ENCODE data around the gene MRTFA. TPM values are rescaled to one million over a fixed set of nuclear protein-coding genes. Genes with fewer than 3 reads are reported as not detected.

Gene MRTFA
- polyA plus RNA-seq, 1 of the 3 experiments (the other 2 are of a cell fraction) = 5.8 TPM

DNA sequence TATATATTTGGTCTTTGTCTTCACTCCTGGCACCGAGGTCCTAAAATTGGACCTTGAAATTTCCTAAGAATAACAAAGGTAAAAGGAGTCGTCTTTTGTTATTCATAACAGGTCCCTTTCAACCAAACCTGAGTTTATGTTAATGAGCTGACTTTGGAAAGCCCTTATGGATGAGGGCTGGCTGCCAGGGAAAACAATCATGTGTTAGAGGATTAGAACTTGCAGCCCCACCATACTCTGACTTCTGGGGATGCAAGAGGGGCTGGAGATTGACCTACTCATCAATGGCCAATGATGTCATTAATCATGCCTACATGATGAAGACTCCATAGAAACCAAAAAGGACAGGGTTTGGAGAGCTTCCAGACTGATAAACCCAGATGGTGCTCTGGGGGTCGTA, 118.9 kb downstream of the MRTFA start:
- H3K4me2 ChIP-seq = no peak overlapping the region
- H4K20me1 ChIP-seq (ENCODE audit: insufficient read depth) = no peaks in the 10 kb centered on the region
- H3K27ac ChIP-seq (ENCODE audit: low read depth in 2 of 2, low read length in 1 of 2) = no peak overlapping the region
- no peak overlapping the region for H2AFZ ChIP-seq (ENCODE audit: low read depth)
- no peaks in the 10 kb centered on the region for H3K27me3 ChIP-seq (ENCODE audit: insufficient read depth)
- WGBS (ENCODE audit: low lambda C conversion rate) = 95% methylated on average over 3 of the region's 3 CpGs
- H3K9me3 ChIP-seq = no peaks in the 10 kb centered on the region
- no peak for DNase-seq
- peaks cover 0 to 8% of the 10 kb centered on the region in 2 experiments for H3K36me3 ChIP-seq (replicated peaks in 1 of 2; ENCODE audit: control insufficient read depth in 1 of 2, insufficient read depth in 2 of 2, low read length in 1 of 2)
- peaks cover 91% of the 10 kb centered on the region for H3K79me2 ChIP-seq (ENCODE audit: insufficient read depth)
- peaks cover 0 to 6% of the 10 kb centered on the region in 2 experiments; a peak in 1 of 4 replicates for H3K4me1 ChIP-seq (ENCODE audit: control insufficient read depth in 1 of 2, insufficient read depth in 2 of 2, low read depth in 1 of 2, low read length in 1 of 2)
- CTCF ChIA-PET = no interaction called here
- no peaks in the 10 kb centered on the region for H3K9me2 ChIP-seq
- TF ChIP-seq MEF2A (IDR thresholded peaks at IDR 0.05; ENCODE audit: borderline replicate concordance, low read depth) (no peak), FOXM1 (IDR thresholded peaks at IDR 0.05; ENCODE audit: low read depth) (no peak), SIN3A (IDR thresholded peaks at IDR 0.05; ENCODE audit: borderline replicate concordance, low read depth, low read length) (no peak), RFX5 (IDR thresholded peaks at IDR 0.05; ENCODE audit: low read length) (no peak), TEAD4 (IDR thresholded peaks at IDR 0.05; ENCODE audit: borderline replicate concordance, insufficient read depth) (no peak), NRF1 (IDR thresholded peaks at IDR 0.05; ENCODE audit: low read depth, low read length) (no peak), RXRA (IDR thresholded peaks at IDR 0.05; ENCODE audit: borderline replicate concordance, low read depth) (no peak), EZH2phosphoT487 (IDR thresholded peaks at IDR 0.05; ENCODE audit: borderline replicate concordance, low read depth) (no peak), JUND (IDR thresholded peaks at IDR 0.05) (no peak), RAD21 (IDR thresholded peaks at IDR 0.05; ENCODE audit: low read length) (no peak), GABPA (IDR thresholded peaks at IDR 0.05; ENCODE audit: low read depth) (no peak)
- TF ChIP-seq, protein P1, sequence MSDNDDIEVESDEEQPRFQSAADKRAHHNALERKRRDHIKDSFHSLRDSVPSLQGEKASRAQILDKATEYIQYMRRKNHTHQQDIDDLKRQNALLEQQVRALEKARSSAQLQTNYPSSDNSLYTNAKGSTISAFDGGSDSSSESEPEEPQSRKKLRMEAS (IDR thresholded peaks at IDR 0.05; ENCODE audit: low read depth) = no peak
- TF ChIP-seq, protein P2, sequence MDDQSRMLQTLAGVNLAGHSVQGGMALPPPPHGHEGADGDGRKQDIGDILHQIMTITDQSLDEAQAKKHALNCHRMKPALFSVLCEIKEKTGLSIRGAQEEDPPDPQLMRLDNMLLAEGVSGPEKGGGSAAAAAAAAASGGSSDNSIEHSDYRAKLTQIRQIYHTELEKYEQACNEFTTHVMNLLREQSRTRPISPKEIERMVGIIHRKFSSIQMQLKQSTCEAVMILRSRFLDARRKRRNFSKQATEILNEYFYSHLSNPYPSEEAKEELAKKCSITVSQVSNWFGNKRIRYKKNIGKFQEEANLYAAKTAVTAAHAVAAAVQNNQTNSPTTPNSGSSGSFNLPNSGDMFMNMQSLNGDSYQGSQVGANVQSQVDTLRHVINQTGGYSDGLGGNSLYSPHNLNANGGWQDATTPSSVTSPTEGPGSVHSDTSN (IDR thresholded peaks at IDR 0.05) = no peak
- TF ChIP-seq, protein P3, sequence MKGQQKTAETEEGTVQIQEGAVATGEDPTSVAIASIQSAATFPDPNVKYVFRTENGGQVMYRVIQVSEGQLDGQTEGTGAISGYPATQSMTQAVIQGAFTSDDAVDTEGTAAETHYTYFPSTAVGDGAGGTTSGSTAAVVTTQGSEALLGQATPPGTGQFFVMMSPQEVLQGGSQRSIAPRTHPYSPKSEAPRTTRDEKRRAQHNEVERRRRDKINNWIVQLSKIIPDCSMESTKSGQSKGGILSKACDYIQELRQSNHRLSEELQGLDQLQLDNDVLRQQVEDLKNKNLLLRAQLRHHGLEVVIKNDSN (IDR thresholded peaks at IDR 0.05; ENCODE audit: borderline replicate concordance, low read depth) = no peak
- TF ChIP-seq, protein P4, sequence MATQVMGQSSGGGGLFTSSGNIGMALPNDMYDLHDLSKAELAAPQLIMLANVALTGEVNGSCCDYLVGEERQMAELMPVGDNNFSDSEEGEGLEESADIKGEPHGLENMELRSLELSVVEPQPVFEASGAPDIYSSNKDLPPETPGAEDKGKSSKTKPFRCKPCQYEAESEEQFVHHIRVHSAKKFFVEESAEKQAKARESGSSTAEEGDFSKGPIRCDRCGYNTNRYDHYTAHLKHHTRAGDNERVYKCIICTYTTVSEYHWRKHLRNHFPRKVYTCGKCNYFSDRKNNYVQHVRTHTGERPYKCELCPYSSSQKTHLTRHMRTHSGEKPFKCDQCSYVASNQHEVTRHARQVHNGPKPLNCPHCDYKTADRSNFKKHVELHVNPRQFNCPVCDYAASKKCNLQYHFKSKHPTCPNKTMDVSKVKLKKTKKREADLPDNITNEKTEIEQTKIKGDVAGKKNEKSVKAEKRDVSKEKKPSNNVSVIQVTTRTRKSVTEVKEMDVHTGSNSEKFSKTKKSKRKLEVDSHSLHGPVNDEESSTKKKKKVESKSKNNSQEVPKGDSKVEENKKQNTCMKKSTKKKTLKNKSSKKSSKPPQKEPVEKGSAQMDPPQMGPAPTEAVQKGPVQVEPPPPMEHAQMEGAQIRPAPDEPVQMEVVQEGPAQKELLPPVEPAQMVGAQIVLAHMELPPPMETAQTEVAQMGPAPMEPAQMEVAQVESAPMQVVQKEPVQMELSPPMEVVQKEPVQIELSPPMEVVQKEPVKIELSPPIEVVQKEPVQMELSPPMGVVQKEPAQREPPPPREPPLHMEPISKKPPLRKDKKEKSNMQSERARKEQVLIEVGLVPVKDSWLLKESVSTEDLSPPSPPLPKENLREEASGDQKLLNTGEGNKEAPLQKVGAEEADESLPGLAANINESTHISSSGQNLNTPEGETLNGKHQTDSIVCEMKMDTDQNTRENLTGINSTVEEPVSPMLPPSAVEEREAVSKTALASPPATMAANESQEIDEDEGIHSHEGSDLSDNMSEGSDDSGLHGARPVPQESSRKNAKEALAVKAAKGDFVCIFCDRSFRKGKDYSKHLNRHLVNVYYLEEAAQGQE (IDR thresholded peaks at IDR 0.05; ENCODE audit: low read depth, low read length) = no peak
- TF ChIP-seq, protein P5, sequence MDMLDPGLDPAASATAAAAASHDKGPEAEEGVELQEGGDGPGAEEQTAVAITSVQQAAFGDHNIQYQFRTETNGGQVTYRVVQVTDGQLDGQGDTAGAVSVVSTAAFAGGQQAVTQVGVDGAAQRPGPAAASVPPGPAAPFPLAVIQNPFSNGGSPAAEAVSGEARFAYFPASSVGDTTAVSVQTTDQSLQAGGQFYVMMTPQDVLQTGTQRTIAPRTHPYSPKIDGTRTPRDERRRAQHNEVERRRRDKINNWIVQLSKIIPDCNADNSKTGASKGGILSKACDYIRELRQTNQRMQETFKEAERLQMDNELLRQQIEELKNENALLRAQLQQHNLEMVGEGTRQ (IDR thresholded peaks at IDR 0.05; ENCODE audit: borderline replicate concordance, low read depth, low read length) = no peak
- TF ChIP-seq, protein P6, sequence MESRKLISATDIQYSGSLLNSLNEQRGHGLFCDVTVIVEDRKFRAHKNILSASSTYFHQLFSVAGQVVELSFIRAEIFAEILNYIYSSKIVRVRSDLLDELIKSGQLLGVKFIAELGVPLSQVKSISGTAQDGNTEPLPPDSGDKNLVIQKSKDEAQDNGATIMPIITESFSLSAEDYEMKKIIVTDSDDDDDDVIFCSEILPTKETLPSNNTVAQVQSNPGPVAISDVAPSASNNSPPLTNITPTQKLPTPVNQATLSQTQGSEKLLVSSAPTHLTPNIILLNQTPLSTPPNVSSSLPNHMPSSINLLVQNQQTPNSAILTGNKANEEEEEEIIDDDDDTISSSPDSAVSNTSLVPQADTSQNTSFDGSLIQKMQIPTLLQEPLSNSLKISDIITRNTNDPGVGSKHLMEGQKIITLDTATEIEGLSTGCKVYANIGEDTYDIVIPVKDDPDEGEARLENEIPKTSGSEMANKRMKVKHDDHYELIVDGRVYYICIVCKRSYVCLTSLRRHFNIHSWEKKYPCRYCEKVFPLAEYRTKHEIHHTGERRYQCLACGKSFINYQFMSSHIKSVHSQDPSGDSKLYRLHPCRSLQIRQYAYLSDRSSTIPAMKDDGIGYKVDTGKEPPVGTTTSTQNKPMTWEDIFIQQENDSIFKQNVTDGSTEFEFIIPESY (IDR thresholded peaks at IDR 0.05; ENCODE audit: borderline replicate concordance, low read depth) = no peak
- POLR2A ChIA-PET = no interaction called here
- no peak overlapping the region for H3K4me3 ChIP-seq (ENCODE audit: low read depth in 2 of 2, low read length in 1 of 2)
- no peak overlapping the region for H3K9ac ChIP-seq
- no peaks in the 10 kb centered on the region for H3F3A ChIP-seq (replicated peaks; ENCODE audit: insufficient read depth)

Data from SK-N-SH (cell line).